A673 (cell line): Measurements from ENCODE around the gene SLC16A9. TPM values are rescaled to one million over a fixed set of nuclear protein-coding genes. Genes with fewer than 3 reads are reported as not detected.

Experiments used
- BruUV-seq: library from RNA; stranded (reverse); fragments of 400-500 nt; replicated peaks from 2 replicates; lab custom pipeline; 2021; lab: Mats Ljungman, UMichigan
- CTCF ChIA-PET: fragments of 300-600 bp; sonication (Branson Sonifier 250); formaldehyde crosslinking; loops from one replicate; lab custom pipeline; 2022; ENCODE audit warnings: antibody characterized with exemption; lab: Charles Lee
- POLR2A ChIA-PET: fragments of 300-600 bp; sonication (Branson Sonifier 250); formaldehyde crosslinking; loops from one replicate; lab custom pipeline; 2022; ENCODE audit warnings: antibody characterized with exemption; ENCODE audit not compliant: low non-redundant PET; lab: Charles Lee
- DNase-seq: peaks from one replicate; pipeline ENCODE4 v3.0.0-alpha.2; 2015; ENCODE audit warnings: low spot score
- H3K27ac ChIP-seq: fragments of 200-600 bp; sonication (generic); 2 replicates; pipeline ENCODE4 v1.5.1; 2016; ENCODE audit warnings: mixed run types, low read depth, mild to moderate bottlenecking, mixed read lengths, antibody characterized with exemption, low read length; ENCODE audit not compliant: poor library complexity, severe bottlenecking
- H3K27me3 ChIP-seq: fragments of 200-600 bp; sonication (generic); replicated peaks from 2 replicates; pipeline ENCODE4 v1.6.1; 2017; ENCODE audit warnings: mixed run types, low read depth, mild to moderate bottlenecking, mixed read lengths, antibody characterized with exemption, low read length; ENCODE audit not compliant: insufficient read depth, poor library complexity
- H3K36me3 ChIP-seq: fragments of 200-600 bp; sonication (generic); 2 replicates; pipeline ENCODE4 v1.6.1; 2016; ENCODE audit warnings: mixed run types, mild to moderate bottlenecking, mixed read lengths, antibody characterized with exemption, low read length; ENCODE audit not compliant: insufficient read depth, poor library complexity, severe bottlenecking
- H3K4me1 ChIP-seq: fragments of 200-600 bp; sonication (generic); 2 replicates; pipeline ENCODE4 v1.6.1; 2017; ENCODE audit warnings: mixed run types, mild to moderate bottlenecking, mixed read lengths, antibody characterized with exemption, low read length; ENCODE audit not compliant: insufficient read depth, poor library complexity, severe bottlenecking
- H3K4me3 ChIP-seq: fragments of 200-600 bp; sonication (generic); 2 replicates; pipeline ENCODE4 v1.5.1; 2016; ENCODE audit warnings: low read depth, mixed run types, mild to moderate bottlenecking, mixed read lengths, low read length; ENCODE audit not compliant: poor library complexity, severe bottlenecking
- H3K9me3 ChIP-seq: fragments of 200-600 bp; sonication (generic); 2 replicates; pipeline ENCODE4 v1.6.1; 2016; ENCODE audit warnings: mixed run types, low read depth, mild to moderate bottlenecking, mixed read lengths, antibody characterized with exemption, low read length; ENCODE audit not compliant: poor library complexity, severe bottlenecking
- CTCF ChIP-seq: fragments of 300-800, 200-600 bp; sonication (generic); conservative IDR thresholded peaks from 2 replicates; pipeline ENCODE4 v1.5.1; 2017; ENCODE audit warnings: low read depth, mild to moderate bottlenecking, antibody characterized with exemption, low read length, moderate library complexity, mixed read lengths
- EZH2 ChIP-seq: fragments of 200-600 bp; sonication (generic); IDR thresholded peaks from 2 replicates; pipeline ENCODE4 v1.6.1; 2017; ENCODE audit warnings: borderline replicate concordance, low read depth, mild to moderate bottlenecking, mixed read lengths, antibody characterized with exemption, low read length; ENCODE audit not compliant: poor library complexity, severe bottlenecking
- intact Hi-C: fragments of 100-400 bp; cut with micrococcal nuclease; formaldehyde crosslinking; loops from one replicate; pipeline ENCODE4 v1.10.0; 2022; ENCODE audit not compliant: unreplicated experiment
- total RNA-seq: library from RNA; stranded (reverse); gene quantifications from 2 replicates; pipeline ENCODE4 v1.2.3, GENCODE V29; 2021

Gene SLC16A9
- total RNA-seq, 1 experiment from 2014 or later: 2.9 TPM

- ChIA-PET POLR2A (no interaction called here), CTCF (no interaction called here)
- Histone ChIP-seq H3K4me3 (no peak overlapping the region), H3K4me1 (peaks cover 5% of the 10 kb centered on the region), H3K27me3 (peaks cover 19% of the 10 kb centered on the region), H3K9me3 (no peaks in the 10 kb centered on the region), H3K36me3 (no peaks in the 10 kb centered on the region), H3K27ac (no peak overlapping the region)
- no TSS peak for BruUV-seq
- intact Hi-C loops: loop anchor here (5.0 kb wide), 1 partner anchor 77 kb away; no protein-coding TSS in a partner anchor
- TF ChIP-seq EZH2 (no peak), CTCF (no peak)
- no peak for DNase-seq
Measured at GRCh38 chr10:59704630-59705029, 5.0 kb downstream of the SLC16A9 start.

GRCh38 chr10:59702347-59702746 lies 7.3 kb downstream of the SLC16A9 start:
- Histone ChIP-seq H3K4me3 (no peak overlapping the region), H3K9me3 (no peaks in the 10 kb centered on the region), H3K36me3 (no peaks in the 10 kb centered on the region), H3K4me1 (no peaks in the 10 kb centered on the region), H3K27me3 (no peaks in the 10 kb centered on the region), H3K27ac (no peak overlapping the region)
- ChIA-PET POLR2A (no interaction called here), CTCF (no interaction called here)
- TF ChIP-seq EZH2 (no peak), CTCF (no peak)
- intact Hi-C loops: no loop called here
- BruUV-seq: no TSS peak
- no peak for DNase-seq

GRCh38 chr10:59700709-59701108 lies 8.9 kb downstream of the SLC16A9 start:
- no peaks in the 10 kb centered on the region for H3K27me3 ChIP-seq
- peak; percentile 24 for DNase-seq
- POLR2A ChIA-PET: no interaction called here
- no peak overlapping the region for H3K4me3 ChIP-seq
- intact Hi-C loops: no loop called here
- no peak for TF ChIP-seq EZH2
- peak; percentile 46; the same call in 1 of the 2 replicates for TF ChIP-seq CTCF
- BruUV-seq: no TSS peak
- H3K36me3 ChIP-seq: no peaks in the 10 kb centered on the region
- no peaks in the 10 kb centered on the region for H3K4me1 ChIP-seq
- CTCF ChIA-PET: interaction anchor here (0.7 kb wide), 1 partner anchor 370 kb away, joined by 4 read pairs; no protein-coding TSS in a partner anchor
- no peaks in the 10 kb centered on the region for H3K9me3 ChIP-seq
- no peak overlapping the region for H3K27ac ChIP-seq
